Osteoblast (primary cell): Measurements from ENCODE around the gene SCN7A. TPM values are rescaled to one million over a fixed set of nuclear protein-coding genes. Genes with fewer than 3 reads are reported as not detected.

Experiments used
- DNase-seq: peaks from one replicate; pipeline ENCODE4 v3.0.0; 2011; ENCODE audit warnings: low spot score, mixed read lengths; ENCODE audit not compliant: insufficient read length; ENCODE audit errors: missing footprints
- H2AFZ ChIP-seq: 2 replicates; pipeline ENCODE4 v1.6.0; 2011; ENCODE audit warnings: mild to moderate bottlenecking, low read length
- H3K27ac ChIP-seq: 2 replicates; pipeline ENCODE4 v1.5.1; 2011; ENCODE audit warnings: mild to moderate bottlenecking, low read depth, low read length, moderate library complexity
- H3K27me3 ChIP-seq: 2 replicates; pipeline ENCODE4 v1.6.0; 2012; ENCODE audit warnings: mild to moderate bottlenecking, control low read depth, inconsistent platforms, low read length, moderate library complexity; ENCODE audit not compliant: insufficient read depth
- H3K36me3 ChIP-seq: 2 replicates; pipeline ENCODE4 v1.5.1; 2011; ENCODE audit warnings: mild to moderate bottlenecking, low read length, control low read depth, moderate library complexity; ENCODE audit not compliant: insufficient read depth
- H3K4me1 ChIP-seq: 2 replicates; pipeline ENCODE4 v1.5.1; 2011; ENCODE audit warnings: mild to moderate bottlenecking, low read length, control low read depth, moderate library complexity; ENCODE audit not compliant: insufficient read depth
- H3K4me2 ChIP-seq: 2 replicates; pipeline ENCODE4 v1.6.0; 2011; ENCODE audit warnings: mild to moderate bottlenecking, low read length; ENCODE audit not compliant: insufficient read depth
- H3K4me3 ChIP-seq: fragments of 200-600 bp; sonication (generic); 3 replicates; pipeline ENCODE4 v1.5.1; 2012; ENCODE audit warnings: mild to moderate bottlenecking, low read length, inconsistent platforms; ENCODE audit not compliant: insufficient read depth
- H3K79me2 ChIP-seq: 2 replicates; pipeline ENCODE4 v1.6.0; 2012; ENCODE audit warnings: mild to moderate bottlenecking, low read length, control low read depth, inconsistent platforms; ENCODE audit not compliant: insufficient read depth
- H3K9me3 ChIP-seq: 2 replicates; pipeline ENCODE4 v1.5.1; 2011; ENCODE audit warnings: low read depth, low read length, control low read depth
- H4K20me1 ChIP-seq: 2 replicates; pipeline ENCODE4 v1.6.0; 2012; ENCODE audit warnings: mild to moderate bottlenecking, low read length, control low read depth; ENCODE audit not compliant: insufficient read depth
- CTCF ChIP-seq: IDR thresholded peaks from 2 replicates; pipeline ENCODE4 v1.5.1; 2011; ENCODE audit warnings: mild to moderate bottlenecking, low read depth, low read length, moderate library complexity; ENCODE audit errors: extremely low read depth
- total RNA-seq: library from RNA; depleted of rRNA; stranded (reverse); fragments of >200 nt; gene quantifications from 2 replicates; pipeline ENCODE4 v1.2.3, GENCODE V29; 2012

The SCN7A gene
- total RNA-seq, 1 donor: not detected

GRCh38 chr2:166444306-166444705 lies 49.7 kb downstream of the SCN7A start:
- no peak for DNase-seq
- Histone ChIP-seq H3K4me2 (no peak overlapping the region), H3K4me3 (no peak overlapping the region), H3K27ac (no peak overlapping the region), H3K9me3 (no peaks in the 10 kb centered on the region), H4K20me1 (no peaks in the 10 kb centered on the region), H3K36me3 (no peaks in the 10 kb centered on the region), H3K79me2 (no peaks in the 10 kb centered on the region), H3K4me1 (no peaks in the 10 kb centered on the region), H2AFZ (no peak overlapping the region), H3K27me3 (no peaks in the 10 kb centered on the region)
- TF ChIP-seq CTCF: no peak

- H4K20me1 ChIP-seq: no peaks in the 10 kb centered on the region
- no peak for DNase-seq
- H2AFZ ChIP-seq: no peak overlapping the region
- no peak overlapping the region for H3K4me3 ChIP-seq
- no peak overlapping the region for H3K4me2 ChIP-seq
- H3K79me2 ChIP-seq: no peaks in the 10 kb centered on the region
- no peaks in the 10 kb centered on the region for H3K4me1 ChIP-seq
- H3K27ac ChIP-seq: no peak overlapping the region
- H3K36me3 ChIP-seq: no peaks in the 10 kb centered on the region
- H3K9me3 ChIP-seq: no peaks in the 10 kb centered on the region
- no peaks in the 10 kb centered on the region for H3K27me3 ChIP-seq
- TF ChIP-seq CTCF: no peak
Observed at GRCh38 chr2:166440313-166440712, 53.7 kb downstream of the SCN7A start.

DNA sequence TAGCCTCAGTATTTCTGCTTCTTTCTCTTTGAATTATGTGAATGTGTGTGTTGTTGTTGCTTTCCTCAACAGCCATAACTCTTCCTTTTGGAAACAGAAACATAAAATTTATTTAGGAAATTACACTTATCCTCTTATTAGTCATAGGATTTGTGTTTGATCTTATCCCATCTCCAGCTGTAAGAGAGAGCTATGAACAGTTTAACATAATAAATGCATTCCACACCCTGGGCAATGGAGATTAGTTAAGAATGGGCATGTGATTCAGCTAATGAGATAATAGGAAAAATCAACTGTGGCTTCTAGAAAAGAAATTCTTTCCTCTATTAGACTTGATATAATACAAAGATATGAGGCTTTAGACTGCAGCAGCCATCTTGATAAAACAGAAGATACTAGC lies 55.0 kb downstream of the SCN7A start:
- Histone ChIP-seq H2AFZ (no peak overlapping the region), H3K27ac (no peak overlapping the region), H3K36me3 (no peaks in the 10 kb centered on the region), H3K27me3 (no peaks in the 10 kb centered on the region), H3K9me3 (no peaks in the 10 kb centered on the region), H3K4me1 (no peaks in the 10 kb centered on the region), H3K79me2 (no peaks in the 10 kb centered on the region), H4K20me1 (no peaks in the 10 kb centered on the region), H3K4me2 (no peak overlapping the region), H3K4me3 (no peak overlapping the region)
- DNase-seq: no peak
- TF ChIP-seq CTCF: no peak

GRCh38 chr2:166436976-166437375 lies 57.1 kb downstream of the SCN7A start:
- H3K4me3 ChIP-seq: no peak overlapping the region
- no peak for TF ChIP-seq CTCF
- H3K4me1 ChIP-seq: no peaks in the 10 kb centered on the region
- no peaks in the 10 kb centered on the region for H3K36me3 ChIP-seq
- no peaks in the 10 kb centered on the region for H4K20me1 ChIP-seq
- no peak overlapping the region for H2AFZ ChIP-seq
- no peak overlapping the region for H3K27ac ChIP-seq
- H3K9me3 ChIP-seq: no peaks in the 10 kb centered on the region
- no peak for DNase-seq
- H3K27me3 ChIP-seq: no peaks in the 10 kb centered on the region
- H3K79me2 ChIP-seq: no peaks in the 10 kb centered on the region
- H3K4me2 ChIP-seq: no peak overlapping the region
